Neutrophil (primary cell): Measurements from ENCODE around the gene PLCL1.

Experiments
- H3K27ac ChIP-seq: fragments of 200-600 bp; sonication (generic); 2 replicates; pipeline ENCODE4 v1.5.1; 2016; ENCODE audit warnings: mild to moderate bottlenecking, moderate library complexity
- H3K27me3 ChIP-seq: fragments of 200-600 bp; sonication (generic); 2 replicates; pipeline ENCODE4 v1.6.0; 2016; ENCODE audit warnings: mild to moderate bottlenecking
- H3K36me3 ChIP-seq: fragments of 200-600 bp; sonication (generic); 2 replicates; pipeline ENCODE4 v1.5.1; 2017
- H3K4me1 ChIP-seq, 2 experiments: fragments of 200-600 bp in 1 of 2; sonication (generic) in 1 of 2; 1 replicate in 1 of 2; 2 replicates in 1 of 2; pipeline versions ENCODE4 v1.5.1 to v1.6.1; 2013 to 2016; ENCODE audit warnings: low read depth in 1 of 2, low read length in 1 of 2, mild to moderate bottlenecking in 1 of 2, moderate library complexity in 1 of 2; ENCODE audit not compliant: control insufficient read depth in 1 of 2, insufficient read depth in 1 of 2
- H3K4me3 ChIP-seq, 2 experiments: fragments of 200-600 bp in 1 of 2; sonication (generic) in 1 of 2; 1 replicate in 1 of 2; 2 replicates in 1 of 2; pipeline ENCODE4 v1.5.1; 2013 to 2016; ENCODE audit warnings: low read depth in 1 of 2, low read length in 1 of 2, mild to moderate bottlenecking in 1 of 2, moderate library complexity in 1 of 2
- H3K9me3 ChIP-seq: fragments of 200-600 bp; sonication (generic); 2 replicates; pipeline ENCODE4 v1.5.1; 2016
- TF ChIP-seq, protein P1 (sequence below): fragments of 200-600 bp; sonication (generic); IDR thresholded peaks from 2 replicates; pipeline ENCODE4 v1.5.1; 2016; ENCODE audit warnings: antibody characterized with exemption

The PLCL1 gene

GRCh38 chr2:197779261-197779660, 25.1 kb upstream of the PLCL1 start:
- TF ChIP-seq, protein P1, sequence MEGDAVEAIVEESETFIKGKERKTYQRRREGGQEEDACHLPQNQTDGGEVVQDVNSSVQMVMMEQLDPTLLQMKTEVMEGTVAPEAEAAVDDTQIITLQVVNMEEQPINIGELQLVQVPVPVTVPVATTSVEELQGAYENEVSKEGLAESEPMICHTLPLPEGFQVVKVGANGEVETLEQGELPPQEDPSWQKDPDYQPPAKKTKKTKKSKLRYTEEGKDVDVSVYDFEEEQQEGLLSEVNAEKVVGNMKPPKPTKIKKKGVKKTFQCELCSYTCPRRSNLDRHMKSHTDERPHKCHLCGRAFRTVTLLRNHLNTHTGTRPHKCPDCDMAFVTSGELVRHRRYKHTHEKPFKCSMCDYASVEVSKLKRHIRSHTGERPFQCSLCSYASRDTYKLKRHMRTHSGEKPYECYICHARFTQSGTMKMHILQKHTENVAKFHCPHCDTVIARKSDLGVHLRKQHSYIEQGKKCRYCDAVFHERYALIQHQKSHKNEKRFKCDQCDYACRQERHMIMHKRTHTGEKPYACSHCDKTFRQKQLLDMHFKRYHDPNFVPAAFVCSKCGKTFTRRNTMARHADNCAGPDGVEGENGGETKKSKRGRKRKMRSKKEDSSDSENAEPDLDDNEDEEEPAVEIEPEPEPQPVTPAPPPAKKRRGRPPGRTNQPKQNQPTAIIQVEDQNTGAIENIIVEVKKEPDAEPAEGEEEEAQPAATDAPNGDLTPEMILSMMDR, result no peak
- H3K4me1 ChIP-seq, result no peaks in the 10 kb centered on the region
- H3K9me3 ChIP-seq, result no peaks in the 10 kb centered on the region
- H3K36me3 ChIP-seq, result no peaks in the 10 kb centered on the region
- H3K27me3 ChIP-seq, result no peaks in the 10 kb centered on the region
- H3K4me3 ChIP-seq, result no peak overlapping the region
- no peak overlapping the region for H3K27ac ChIP-seq

GRCh38 chr2:197782126-197782525, 22.3 kb upstream of the PLCL1 start:
- H3K36me3 ChIP-seq, result no peaks in the 10 kb centered on the region
- peaks cover 24% of the 10 kb centered on the region for H3K27me3 ChIP-seq
- H3K4me3 ChIP-seq, result no peak overlapping the region
- TF ChIP-seq, protein P1, result no peak
- H3K27ac ChIP-seq, result no peak overlapping the region
- peaks cover 8 to 12% of the 10 kb centered on the region in 2 experiments for H3K4me1 ChIP-seq
- no peaks in the 10 kb centered on the region for H3K9me3 ChIP-seq

DNA sequence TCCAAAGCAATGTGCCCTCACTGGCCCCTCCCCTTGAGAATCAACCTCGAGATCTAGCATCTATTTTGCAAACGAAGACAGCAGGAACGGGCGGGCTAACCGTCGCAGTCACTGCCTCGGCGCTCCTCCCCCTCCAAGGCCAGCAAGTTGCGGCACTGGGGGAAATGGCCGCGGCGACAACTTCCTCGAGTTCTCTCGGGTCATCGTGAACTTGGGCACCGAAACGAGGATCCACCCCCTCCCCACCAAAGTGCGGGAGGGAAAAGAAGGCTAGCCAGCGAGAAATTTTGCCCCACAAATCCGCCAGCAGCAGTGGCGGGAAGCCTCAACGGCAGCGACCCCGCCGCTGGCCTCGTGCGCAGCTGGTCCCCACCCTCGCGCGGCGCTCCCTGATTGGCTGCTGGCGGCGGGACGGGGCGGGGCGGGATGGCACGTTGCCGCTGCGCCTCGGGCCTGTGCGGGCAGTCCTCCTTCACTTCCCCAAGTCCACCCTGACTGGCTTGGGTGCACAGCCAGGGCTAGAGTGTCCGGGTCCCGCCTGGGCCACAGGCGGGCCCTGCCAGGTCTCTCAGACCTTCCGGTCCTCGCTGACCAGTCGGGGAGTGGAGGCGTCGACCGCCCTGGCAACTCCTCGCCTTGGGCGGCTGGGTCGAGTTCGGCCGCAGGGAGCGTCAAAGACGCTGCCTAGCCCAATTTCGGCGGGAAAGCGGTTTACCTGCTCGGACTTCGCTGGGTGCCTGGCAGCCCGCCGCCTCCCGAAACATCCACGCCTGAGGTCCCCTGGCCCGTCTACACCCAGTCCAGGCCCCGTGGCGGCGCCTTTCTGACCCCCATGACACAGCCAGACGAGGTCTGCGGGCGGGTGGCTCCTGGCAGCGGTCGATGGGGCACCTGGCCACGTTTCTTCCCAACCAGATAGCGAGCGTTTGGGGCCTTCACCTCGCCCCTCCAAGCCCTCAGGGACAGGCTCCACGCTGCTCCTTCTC, 19.1 kb upstream of the PLCL1 start, which contains the start of gene BOLL:
TSS of gene BOLL (minus strand) at position 364 of the 986 bp plus-strand sequence. CDS start 3,469 bp downstream, outside the sequence.
- Histone ChIP-seq H3K4me1 (peaks cover 8 to 12% of the 10 kb centered on the region in 2 experiments), H3K4me3 (peak within 1 kb of the TSS; percentile 38 to 43), H3K9me3 (no peaks in the 10 kb centered on the region), H3K27me3 (peaks cover 52% of the 10 kb centered on the region), H3K36me3 (no peaks in the 10 kb centered on the region), H3K27ac (no peak within 1 kb of the TSS)
- TF ChIP-seq, protein P1, result no peak

- no peaks in the 10 kb centered on the region for H3K36me3 ChIP-seq
- peaks cover 62% of the 10 kb centered on the region for H3K27me3 ChIP-seq
- peaks cover 8 to 12% of the 10 kb centered on the region in 2 experiments for H3K4me1 ChIP-seq
- H3K9me3 ChIP-seq, result no peaks in the 10 kb centered on the region
- no peak overlapping the region for H3K27ac ChIP-seq
- TF ChIP-seq, protein P1, result peak; percentile 62
- H3K4me3 ChIP-seq, result peak overlapping the region; percentile 38 to 43
Measured at GRCh38 chr2:197786010-197786877, 18.1 kb upstream of the PLCL1 start.

GRCh38 chr2:197793456-197793855, 10.9 kb upstream of the PLCL1 start:
- TF ChIP-seq, protein P1, result no peak
- no peaks in the 10 kb centered on the region for H3K4me1 ChIP-seq
- no peaks in the 10 kb centered on the region for H3K9me3 ChIP-seq
- no peak overlapping the region for H3K27ac ChIP-seq
- H3K36me3 ChIP-seq, result no peaks in the 10 kb centered on the region
- H3K27me3 ChIP-seq, result peaks cover 75% of the 10 kb centered on the region
- H3K4me3 ChIP-seq, result no peak overlapping the region
